ENCODE data around the gene NBPF12. TPM values are rescaled to one million over a fixed set of nuclear protein-coding genes. Genes with fewer than 3 reads are reported as not detected.
A peak's percentile ranks its signal among the peaks of the same experiment; 100 is the strongest.
"Not testable (repeated sequence)": the region's sequence is repeated elsewhere in the genome, so short reads cannot be mapped to it uniquely, and the experiment has no call there.

Gene NBPF12
- polyA plus RNA-seq, 4 donors, result 18.4 to 20.1 (median 19.9) TPM

GRCh38 chr1:146970656-146971055 lies 32.5 kb downstream of the NBPF12 start:
- not testable (repeated sequence) for DNase-seq (ENCODE audit: low read depth in 4 of 4, low spot score in 3 of 4)

GRCh38 chr1:146972681-146973080 lies 34.6 kb downstream of the NBPF12 start:
- DNase-seq (ENCODE audit: low read depth in 4 of 4, low spot score in 3 of 4), result not testable (repeated sequence)

GRCh38 chr1:146985855-146986254 lies 47.7 kb downstream of the NBPF12 start:
- not testable (repeated sequence) for DNase-seq (ENCODE audit: low read depth in 4 of 4, low spot score in 3 of 4)

GRCh38 chr1:146986450-146986849 lies 48.3 kb downstream of the NBPF12 start:
- not testable (repeated sequence) for DNase-seq (ENCODE audit: low read depth in 4 of 4, low spot score in 3 of 4)

- not testable (repeated sequence) for DNase-seq (ENCODE audit: low read depth in 4 of 4, low spot score in 3 of 4)
These were observed 49.4 kb downstream of the NBPF12 start for GRCh38 chr1:146987502-146987901.

GRCh38 chr1:146989455-146989854 lies 51.3 kb downstream of the NBPF12 start:
- DNase-seq (ENCODE audit: low read depth in 4 of 4, low spot score in 3 of 4), result not testable (repeated sequence)

GRCh38 chr1:147008495-147008894 lies 70.4 kb downstream of the NBPF12 start:
- not testable (repeated sequence) for DNase-seq (ENCODE audit: low read depth in 4 of 4, low spot score in 3 of 4)

GRCh38 chr1:147026975-147027374 lies 88.9 kb downstream of the NBPF12 start:
- DNase-seq (ENCODE audit: low read depth in 4 of 4, low spot score in 3 of 4), result not testable (repeated sequence)

- not testable (repeated sequence) for DNase-seq (ENCODE audit: low read depth in 4 of 4, low spot score in 3 of 4)
These were observed 92.0 kb downstream of the NBPF12 start for GRCh38 chr1:147030066-147030653.

GRCh38 chr1:147039916-147040315 lies 101.8 kb downstream of the NBPF12 start:
- peak in 1 of 4 donors; percentile 3 for DNase-seq (ENCODE audit: low read depth in 4 of 4, low spot score in 3 of 4)

- not testable (repeated sequence) for DNase-seq (ENCODE audit: low read depth in 4 of 4, low spot score in 3 of 4)
These were observed 104.8 kb downstream of the NBPF12 start for GRCh38 chr1:147042891-147043290.

GRCh38 chr1:147044511-147044910 lies 106.4 kb downstream of the NBPF12 start:
- DNase-seq (ENCODE audit: low read depth in 4 of 4, low spot score in 3 of 4), result not testable (repeated sequence)

Other genes starting within 250 kb of the NBPF12 start
- 10 to 100 TPM; 22.5 to 28.5 (median 26.6) TPM for gene PRKAB2, start 234.1 kb downstream of the NBPF12 start, polyA plus RNA-seq (ENCODE audit: insufficient read length in 4 of 4)